ENCODE data around the gene ANKRD33B. TPM values are rescaled to one million over a fixed set of nuclear protein-coding genes. Genes with fewer than 3 reads are reported as not detected.

The ANKRD33B gene
- total RNA-seq, 2 experiments from 2014 or later, result 4.4 to 4.8 TPM

DNA sequence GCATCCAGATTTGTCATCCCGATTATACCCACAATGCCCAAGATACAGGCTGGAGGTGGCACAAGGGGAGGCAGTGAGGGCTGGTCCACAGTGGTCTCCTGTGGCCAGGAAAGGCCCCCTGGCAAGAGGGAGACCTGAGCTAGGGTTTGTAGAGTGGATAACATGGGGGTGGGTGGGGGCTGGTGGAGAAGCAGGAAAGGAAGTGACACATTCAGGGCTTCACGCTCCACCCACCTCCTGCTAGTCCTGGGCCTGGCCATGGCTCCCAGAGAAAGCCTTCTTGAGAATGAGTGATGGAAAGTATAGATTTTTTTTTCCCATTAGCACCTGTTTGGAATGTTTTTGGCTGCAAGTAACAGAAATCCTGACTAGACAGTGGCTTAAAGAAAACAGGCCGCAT is 81.3 kb downstream of the ANKRD33B start:
- H3K27me3 Mint-ChIP-seq, result peaks cover 3% of the 10 kb centered on the region
- ATAC-seq (ENCODE audit: low read depth) (no peak), DNase-seq (no peak)
- no peak overlapping the region for H3K27ac Mint-ChIP-seq
- H3K4me1 Mint-ChIP-seq, result peaks cover 18% of the 10 kb centered on the region
- POLR2A ChIA-PET, result interaction anchor here (0.9 kb wide), 1 partner anchor 9 kb away, joined by 3 read pairs; no protein-coding TSS in a partner anchor
- no peak overlapping the region for H3K4me3 Mint-ChIP-seq
- H3K36me3 Mint-ChIP-seq, result peaks cover 16% of the 10 kb centered on the region
- peaks cover 2% of the 10 kb centered on the region for H3K9me3 Mint-ChIP-seq

DNA sequence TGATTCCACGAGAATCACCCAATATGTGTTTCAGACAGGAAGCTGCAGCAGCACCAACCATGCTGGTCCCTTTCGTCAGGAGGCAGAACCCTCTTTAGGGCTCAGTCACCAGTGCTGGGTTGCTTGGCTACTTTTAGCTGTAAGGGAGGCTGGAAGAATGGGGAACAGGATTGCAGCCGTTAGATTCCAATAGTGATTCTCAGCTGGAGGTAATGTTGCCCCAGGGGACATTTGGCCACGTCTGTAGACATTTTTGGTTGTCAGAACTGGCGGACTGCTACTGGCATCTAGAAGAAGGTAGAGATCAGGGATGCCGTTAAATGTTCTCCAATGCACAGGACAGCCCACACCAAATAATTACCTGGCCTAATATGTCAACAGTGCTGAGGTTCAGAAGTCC is 81.8 kb downstream of the ANKRD33B start:
- Mint-ChIP-seq H3K27me3 (peaks cover 3% of the 10 kb centered on the region), H3K4me3 (no peak overlapping the region), H3K27ac (no peak overlapping the region), H3K9me3 (no peaks in the 10 kb centered on the region), H3K36me3 (peaks cover 14% of the 10 kb centered on the region), H3K4me1 (peaks cover 17% of the 10 kb centered on the region)
- DNase-seq (no peak), ATAC-seq (ENCODE audit: low read depth) (no peak)
- POLR2A ChIA-PET, result no interaction called here

DNA sequence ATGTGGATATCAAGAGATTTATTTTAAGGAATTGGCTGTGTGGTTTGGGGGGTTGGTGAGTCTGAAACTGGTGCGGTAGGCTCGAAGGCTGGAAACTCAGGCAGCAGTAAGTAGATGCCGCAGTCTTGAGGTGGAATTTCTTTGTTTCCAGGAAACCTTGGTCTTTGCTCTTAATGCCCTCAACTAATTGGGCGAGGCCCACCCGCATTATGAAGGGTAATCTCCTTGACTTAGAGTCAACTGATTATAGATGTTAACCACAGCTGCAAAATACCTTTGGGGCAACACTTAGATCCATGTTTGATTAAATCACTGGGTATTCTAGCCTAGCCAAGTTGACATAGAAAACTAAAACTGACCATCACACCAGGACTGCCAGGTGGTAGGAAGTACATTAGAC is 83.8 kb downstream of the ANKRD33B start:
- ATAC-seq (ENCODE audit: low read depth) (no peak), DNase-seq (no peak)
- Mint-ChIP-seq H3K36me3 (peaks cover 9% of the 10 kb centered on the region), H3K27ac (no peak overlapping the region), H3K9me3 (no peaks in the 10 kb centered on the region), H3K4me1 (peaks cover 12% of the 10 kb centered on the region), H3K4me3 (no peak overlapping the region), H3K27me3 (peaks cover 3% of the 10 kb centered on the region)
- POLR2A ChIA-PET, result no interaction called here

DNA sequence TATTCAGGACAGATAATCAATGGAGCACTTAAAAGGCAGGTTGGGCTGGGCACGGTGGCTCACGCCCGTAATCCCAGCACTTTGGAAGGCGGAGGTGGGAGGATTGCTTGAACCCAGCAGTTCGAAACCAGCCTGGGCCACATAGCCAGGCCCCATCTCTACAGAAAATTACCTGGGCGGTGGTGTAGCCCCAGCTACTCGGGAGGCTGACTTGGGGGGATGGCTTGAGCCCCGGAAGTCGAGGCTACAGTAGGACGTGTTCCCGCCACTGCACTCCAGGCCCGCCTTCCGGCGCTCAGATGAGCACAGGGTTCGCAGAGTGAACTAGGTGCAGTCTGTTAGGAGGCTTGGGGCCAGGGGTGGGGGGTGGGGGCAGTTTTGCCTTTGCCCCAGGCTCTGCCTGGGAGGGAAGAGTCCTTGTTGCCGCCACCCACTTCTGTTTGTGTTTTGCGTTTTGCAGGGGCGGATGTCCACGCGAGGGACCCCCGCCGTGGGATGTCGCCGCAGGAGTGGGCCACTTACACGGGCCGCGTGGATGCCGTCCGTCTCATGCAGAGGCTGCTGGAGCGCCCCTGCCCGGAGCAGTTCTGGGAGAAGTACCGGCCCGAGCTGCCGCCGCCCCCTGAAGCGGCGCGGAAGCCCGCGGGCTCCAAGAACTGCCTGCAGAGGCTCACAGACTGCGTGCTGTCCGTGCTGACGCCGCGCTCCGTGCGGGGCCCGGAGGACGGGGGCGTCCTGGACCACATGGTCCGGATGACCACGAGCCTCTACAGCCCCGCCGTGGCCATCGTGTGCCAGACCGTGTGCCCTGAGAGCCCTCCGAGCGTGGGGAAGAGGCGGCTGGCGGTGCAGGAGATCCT is 85.2 kb downstream of the ANKRD33B start:
- H3K36me3 Mint-ChIP-seq, result peaks cover 9% of the 10 kb centered on the region
- H3K27me3 Mint-ChIP-seq, result peaks cover 3% of the 10 kb centered on the region
- POLR2A ChIA-PET, result no interaction called here
- no peak overlapping the region for H3K27ac Mint-ChIP-seq
- H3K4me3 Mint-ChIP-seq, result no peak overlapping the region
- ATAC-seq (ENCODE audit: low read depth) (no peak), DNase-seq (no peak)
- no peaks in the 10 kb centered on the region for H3K9me3 Mint-ChIP-seq
- H3K4me1 Mint-ChIP-seq, result peaks cover 12% of the 10 kb centered on the region

DNA sequence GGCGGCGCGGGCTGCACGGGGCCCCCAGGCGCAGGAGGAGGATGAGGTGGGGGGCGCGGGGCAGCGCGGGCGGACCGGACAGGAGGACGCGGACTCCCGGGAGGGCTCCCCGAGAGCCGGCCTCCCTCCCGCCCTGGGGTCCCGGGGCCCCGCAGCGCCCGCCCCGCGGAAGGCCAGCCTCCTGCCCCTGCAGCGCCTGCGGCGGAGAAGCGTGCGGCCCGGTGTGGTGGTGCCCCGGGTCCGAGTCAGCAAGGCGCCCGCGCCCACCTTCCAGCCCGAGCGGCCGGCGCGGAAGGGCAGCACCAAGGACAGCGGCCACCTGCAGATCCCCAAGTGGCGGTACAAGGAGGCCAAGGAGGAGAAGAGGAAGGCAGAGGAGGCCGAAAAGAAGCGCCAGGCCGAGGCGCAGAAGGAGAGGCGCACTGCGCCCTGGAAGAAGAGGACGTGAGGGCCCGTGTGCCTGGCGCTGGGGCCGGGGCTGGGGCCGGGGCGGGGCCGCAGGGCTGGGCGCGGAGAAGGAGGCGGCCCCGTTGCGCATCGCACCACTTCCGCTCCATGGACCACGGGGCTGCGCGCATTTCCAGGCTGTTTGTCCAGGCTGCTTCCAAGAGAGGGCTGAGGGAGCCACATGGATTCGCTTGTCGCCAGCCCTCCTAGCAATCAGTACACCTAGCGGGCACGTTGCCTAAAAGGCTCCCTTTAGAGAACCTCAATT is 86.0 kb downstream of the ANKRD33B start:
- Mint-ChIP-seq H3K36me3 (peaks cover 6% of the 10 kb centered on the region), H3K4me3 (no peak overlapping the region), H3K9me3 (no peaks in the 10 kb centered on the region), H3K4me1 (peaks cover 4% of the 10 kb centered on the region), H3K27me3 (no peaks in the 10 kb centered on the region), H3K27ac (no peak overlapping the region)
- ATAC-seq (ENCODE audit: low read depth), result no peak
- DNase-seq, result no peak
- POLR2A ChIA-PET, result no interaction called here

DNA sequence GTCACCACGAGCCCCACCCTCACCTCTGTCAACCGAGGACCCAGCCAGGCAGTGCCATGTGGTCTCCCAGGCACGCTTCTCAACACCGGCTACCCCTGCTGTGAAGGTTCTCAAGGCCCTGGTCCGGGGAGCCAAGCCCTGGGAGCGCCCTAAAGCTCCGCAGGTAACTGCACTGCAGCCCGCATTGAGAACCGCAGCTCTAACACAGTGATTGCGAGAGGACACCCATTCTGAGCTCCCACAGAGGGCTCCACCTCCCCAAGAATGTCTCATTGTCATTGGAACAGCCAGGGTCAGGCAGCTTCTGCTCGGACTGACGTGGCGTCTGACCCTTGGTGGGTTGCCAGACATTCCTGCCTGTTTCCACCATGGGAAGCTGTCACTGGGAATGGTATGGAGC is 88.3 kb downstream of the ANKRD33B start:
- no peak overlapping the region for H3K4me3 Mint-ChIP-seq
- no peaks in the 10 kb centered on the region for H3K4me1 Mint-ChIP-seq
- DNase-seq, result no peak
- no peak for ATAC-seq (ENCODE audit: low read depth)
- peaks cover 4% of the 10 kb centered on the region for H3K36me3 Mint-ChIP-seq
- no peaks in the 10 kb centered on the region for H3K27me3 Mint-ChIP-seq
- no peak overlapping the region for H3K27ac Mint-ChIP-seq
- no peaks in the 10 kb centered on the region for H3K9me3 Mint-ChIP-seq
- POLR2A ChIA-PET, result no interaction called here

DNA sequence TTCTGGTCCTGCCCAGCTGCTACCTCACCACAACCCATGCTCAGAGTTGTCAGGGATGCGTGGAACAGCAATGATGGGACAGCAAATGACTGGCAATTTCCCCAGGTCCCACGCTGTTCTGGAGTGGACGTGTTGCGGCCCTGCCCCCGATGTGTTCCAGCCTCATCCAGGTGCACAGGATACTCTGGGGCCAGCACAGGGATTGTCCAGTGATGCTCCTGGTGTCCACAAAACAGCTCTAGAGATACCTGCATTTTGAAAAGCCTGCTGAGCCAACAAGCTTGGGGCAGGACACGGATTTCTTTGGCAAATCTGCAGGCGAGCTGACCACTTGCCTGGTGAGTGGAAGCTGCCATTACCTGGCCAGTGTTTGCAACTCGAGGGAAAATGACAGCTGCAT is 88.7 kb downstream of the ANKRD33B start:
- ATAC-seq (ENCODE audit: low read depth), result no peak
- no peaks in the 10 kb centered on the region for H3K27me3 Mint-ChIP-seq
- no peaks in the 10 kb centered on the region for H3K9me3 Mint-ChIP-seq
- POLR2A ChIA-PET, result no interaction called here
- H3K36me3 Mint-ChIP-seq, result peaks cover 4% of the 10 kb centered on the region
- H3K4me1 Mint-ChIP-seq, result no peaks in the 10 kb centered on the region
- H3K4me3 Mint-ChIP-seq, result no peak overlapping the region
- DNase-seq, result no peak
- H3K27ac Mint-ChIP-seq, result no peak overlapping the region

DNA sequence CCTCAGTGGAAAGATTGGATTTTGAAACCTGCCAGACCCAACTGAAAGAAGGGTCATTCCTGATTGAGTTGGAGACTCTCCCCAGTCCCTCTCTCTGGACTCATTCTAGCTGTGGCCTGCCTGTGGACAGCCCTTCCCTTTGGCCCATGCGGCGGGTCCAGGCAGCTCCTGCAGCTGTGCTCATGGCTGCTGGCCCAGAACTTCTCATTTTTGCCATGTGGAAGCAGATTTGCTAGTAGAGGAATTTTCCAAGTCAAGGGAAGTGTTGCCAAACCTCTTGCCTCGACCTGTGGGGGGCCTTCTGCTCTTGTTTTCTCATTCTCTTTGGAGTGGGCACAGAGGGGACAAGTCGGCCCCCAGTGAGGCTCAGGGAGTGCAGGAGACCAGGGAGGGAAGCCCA is 89.2 kb downstream of the ANKRD33B start:
- DNase-seq (no peak), ATAC-seq (ENCODE audit: low read depth) (no peak)
- Mint-ChIP-seq H3K9me3 (no peaks in the 10 kb centered on the region), H3K4me1 (no peaks in the 10 kb centered on the region), H3K27ac (no peak overlapping the region), H3K4me3 (no peak overlapping the region), H3K36me3 (peaks cover 4% of the 10 kb centered on the region), H3K27me3 (no peaks in the 10 kb centered on the region)
- POLR2A ChIA-PET, result no interaction called here

DNA sequence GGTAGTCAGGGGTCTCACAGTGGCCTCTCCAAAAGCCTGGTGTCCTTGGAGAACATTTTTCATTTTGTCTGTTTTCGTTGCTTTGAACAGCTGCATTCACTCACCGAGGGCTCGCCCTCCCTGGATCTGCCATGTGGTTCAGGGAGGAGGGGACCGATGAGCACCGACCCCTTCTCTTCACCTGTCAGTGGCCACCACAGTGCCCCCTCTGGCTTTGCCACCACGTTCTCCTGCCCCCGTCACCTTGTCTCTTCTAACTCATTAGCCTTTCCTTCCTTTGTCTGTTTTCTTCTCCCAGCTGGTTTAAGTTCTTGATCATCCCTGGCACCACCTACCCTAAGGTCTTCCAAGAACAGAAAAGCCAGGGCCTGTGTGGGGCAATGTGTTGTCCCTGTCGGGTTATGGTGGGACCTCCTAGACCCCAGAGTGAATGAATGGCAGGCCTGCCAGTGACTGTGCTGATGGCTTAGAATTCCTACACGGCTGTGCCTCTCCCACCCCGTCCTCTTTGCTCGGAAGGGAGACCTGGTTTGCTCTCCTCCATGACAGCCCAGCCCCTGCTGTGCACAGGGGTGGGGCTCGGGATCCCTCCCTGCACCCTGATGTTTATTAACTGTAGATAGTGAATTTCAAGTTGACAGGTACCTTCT is 90.0 kb downstream of the ANKRD33B start:
- no peak overlapping the region for H3K27ac Mint-ChIP-seq
- no peaks in the 10 kb centered on the region for H3K4me1 Mint-ChIP-seq

DNA sequence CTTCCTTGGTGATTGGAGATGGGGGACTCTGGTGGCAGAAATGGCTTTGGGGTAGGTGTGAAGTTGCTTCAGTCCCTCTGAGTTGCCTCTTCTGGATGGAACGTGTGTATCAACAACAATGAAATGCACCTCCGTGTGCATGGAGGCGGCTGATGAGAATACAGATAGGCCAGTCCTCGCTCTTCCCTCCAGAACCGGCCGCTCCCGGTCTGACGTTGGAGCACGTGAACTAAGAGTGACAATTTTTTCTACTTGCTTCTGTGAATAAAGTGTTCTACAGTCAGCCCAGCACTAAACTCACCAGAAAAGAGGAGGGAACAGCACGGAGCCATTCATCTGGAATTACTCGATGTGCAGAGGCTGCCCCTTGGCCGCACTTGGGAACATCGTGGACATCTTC is 90.7 kb downstream of the ANKRD33B start:
- DNase-seq (no peak), ATAC-seq (ENCODE audit: low read depth) (no peak)
- Mint-ChIP-seq H3K4me3 (no peak overlapping the region), H3K27ac (no peak overlapping the region), H3K4me1 (no peaks in the 10 kb centered on the region), H3K9me3 (no peaks in the 10 kb centered on the region), H3K27me3 (no peaks in the 10 kb centered on the region), H3K36me3 (peaks cover 2% of the 10 kb centered on the region)
- POLR2A ChIA-PET, result no interaction called here

More for the DNA sequence above, 90.0 kb downstream of the ANKRD33B start:
- POLR2A ChIA-PET, result no interaction called here
- ATAC-seq (ENCODE audit: low read depth) (no peak), DNase-seq (no peak)
- no peaks in the 10 kb centered on the region for H3K9me3 Mint-ChIP-seq
- no peak overlapping the region for H3K4me3 Mint-ChIP-seq
- H3K27me3 Mint-ChIP-seq, result no peaks in the 10 kb centered on the region
- H3K36me3 Mint-ChIP-seq, result peaks cover 2% of the 10 kb centered on the region

DNA sequence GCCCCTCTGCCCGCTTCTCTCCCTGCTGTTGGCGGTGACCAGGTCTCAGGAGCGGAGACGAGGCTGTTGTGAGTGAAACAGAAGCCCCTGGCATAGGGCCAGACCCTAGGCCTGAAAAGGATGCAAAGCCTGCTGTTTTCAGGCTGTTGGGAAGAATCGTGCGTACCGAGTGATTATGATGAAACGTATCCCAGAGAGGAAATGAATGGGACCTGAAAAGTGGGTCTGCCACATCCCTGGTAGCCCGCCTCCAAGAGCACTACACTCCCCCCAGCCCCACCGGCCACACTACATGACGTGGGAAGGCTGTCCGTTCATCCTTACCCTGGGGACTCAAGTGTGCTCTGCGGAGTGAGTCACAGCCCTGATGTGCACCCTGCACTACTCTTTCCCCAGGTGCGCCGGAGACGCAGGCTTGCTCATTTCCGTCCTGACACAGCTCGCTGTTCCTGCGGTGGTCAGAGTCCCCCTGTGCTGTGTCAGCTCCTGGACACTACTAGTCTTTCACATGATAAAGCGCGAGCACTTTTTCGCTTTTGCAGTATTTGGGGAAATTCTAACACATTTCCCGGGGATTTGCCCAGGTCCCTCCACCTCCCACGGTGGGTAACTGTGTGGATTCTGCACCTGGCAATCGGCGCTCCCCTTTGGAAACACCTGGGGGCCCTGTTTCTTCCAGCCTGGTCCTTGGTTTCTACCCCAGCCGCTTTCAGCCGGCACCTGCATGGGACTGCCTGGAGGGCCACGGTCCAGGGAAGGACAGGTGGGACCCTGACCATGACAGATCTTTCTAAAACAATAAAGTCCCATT is 91.5 kb downstream of the ANKRD33B start:
- Mint-ChIP-seq H3K9me3 (no peaks in the 10 kb centered on the region), H3K4me1 (no peaks in the 10 kb centered on the region), H3K4me3 (no peak overlapping the region), H3K36me3 (peaks cover 2% of the 10 kb centered on the region), H3K27ac (no peak overlapping the region), H3K27me3 (no peaks in the 10 kb centered on the region)
- ATAC-seq (ENCODE audit: low read depth) (no peak), DNase-seq (no peak)
- POLR2A ChIA-PET, result no interaction called here

DNA sequence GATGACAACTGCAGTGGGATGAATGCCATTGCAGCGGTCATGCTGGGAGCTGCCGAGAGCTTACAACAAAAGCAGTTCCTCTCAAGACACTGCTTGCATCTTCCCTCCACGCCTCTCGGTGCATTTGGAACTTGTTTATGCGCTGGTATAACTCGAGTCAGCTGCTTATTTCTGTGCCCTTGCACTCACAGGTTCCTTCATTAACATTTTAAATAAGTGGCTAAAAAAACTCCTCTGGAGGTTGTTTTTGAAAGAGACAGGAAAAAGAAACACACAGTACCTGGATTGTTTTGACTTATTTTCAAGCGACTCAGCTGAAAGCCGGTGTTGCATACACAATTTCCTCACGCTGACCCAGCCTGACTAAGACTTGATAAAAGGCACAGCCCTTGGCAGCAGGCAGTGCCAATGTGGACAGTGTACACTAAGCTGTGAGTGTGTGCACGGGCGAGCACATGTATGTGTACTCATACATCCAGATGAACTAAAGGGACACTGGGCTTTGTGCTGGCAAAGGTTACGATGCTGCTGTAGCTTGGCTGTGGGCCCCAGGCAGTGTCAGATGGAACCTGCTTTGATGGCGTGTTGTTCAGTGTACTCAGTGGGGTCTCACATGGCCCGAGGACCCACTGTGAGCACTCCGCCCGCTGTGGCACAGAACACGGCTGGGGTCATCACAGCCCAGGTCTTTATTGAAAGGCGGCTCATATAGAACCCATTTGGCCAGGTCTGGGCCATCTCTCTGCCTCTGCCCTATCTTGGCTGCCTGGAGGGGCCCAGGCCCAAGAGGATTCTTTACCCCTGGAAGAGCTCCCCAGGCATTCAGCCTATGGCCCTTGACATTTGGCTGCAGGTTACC is 92.3 kb downstream of the ANKRD33B start:
- Mint-ChIP-seq H3K4me1 (no peaks in the 10 kb centered on the region), H3K4me3 (no peak overlapping the region), H3K9me3 (no peaks in the 10 kb centered on the region), H3K36me3 (no peaks in the 10 kb centered on the region), H3K27me3 (no peaks in the 10 kb centered on the region), H3K27ac (no peak overlapping the region)
- POLR2A ChIA-PET, result interaction anchor here (0.6 kb wide), 1 partner anchor 77 kb away, joined by 3 read pairs; no protein-coding TSS in a partner anchor
- DNase-seq, result no peak
- no peak for ATAC-seq (ENCODE audit: low read depth)
